K562 (cell line): ENCODE measurements around the gene TOMM70. TPM values are rescaled to one million over a fixed set of nuclear protein-coding genes. Genes with fewer than 3 reads are reported as not detected.
A peak's percentile ranks its signal among the peaks of the same experiment; 100 is the strongest.

Experiments
- CTBP1 ChIP-seq: fragments of 450-650 bp; IDR thresholded peaks from 2 replicates; pipeline ENCODE4 v1.6.1; 2016; ENCODE audit warnings: borderline replicate concordance
- DLX4 ChIP-seq: fragments of 250-450 bp; sonication (Bioruptor Pico); IDR thresholded peaks from 2 replicates; pipeline ENCODE4 v1.6.1; 2021; ENCODE audit warnings: mild to moderate bottlenecking
- E2F6 ChIP-seq, 2 experiments: IDR thresholded peaks; 2 replicates each; pipeline ENCODE4 v1.6.1; 2011; ENCODE audit warnings: borderline replicate concordance in 1 of 2, control low read depth in 1 of 2, low read depth in 1 of 2, low read length in 1 of 2, mild to moderate bottlenecking in 1 of 2, mixed read lengths in 1 of 2, moderate library complexity in 1 of 2; ENCODE audit not compliant: insufficient read depth in 1 of 2, insufficient read length in 1 of 2, poor library complexity in 1 of 2, severe bottlenecking in 1 of 2; ENCODE audit errors: extremely low read depth in 1 of 2
- ELK1 ChIP-seq: sonication (generic); formaldehyde crosslinking; IDR thresholded peaks from 2 replicates; pipeline ENCODE4 v1.8.1; 2022; ENCODE audit warnings: missing genetic modification reagents
- ETS1 ChIP-seq: conservative IDR thresholded peaks from 2 replicates; pipeline ENCODE4 v1.6.1; 2011; ENCODE audit warnings: low read depth, mild to moderate bottlenecking, low read length; ENCODE audit not compliant: control insufficient read depth
- FOXM1 ChIP-seq, 2 experiments: fragments of 450-650 bp in 1 of 2; sonication (generic) in 1 of 2; formaldehyde crosslinking in 1 of 2; IDR thresholded peaks; 2 replicates each; pipeline versions ENCODE4 v1.6.1 to v1.9.0; 2017 to 2022; ENCODE audit warnings: low read depth in 2 of 2, mild to moderate bottlenecking in 2 of 2, missing genetic modification reagents in 1 of 2, moderate library complexity in 1 of 2
- FOXP1 ChIP-seq: sonication (generic); formaldehyde crosslinking; IDR thresholded peaks from 2 replicates; pipeline ENCODE4 v1.8.0; 2022; ENCODE audit warnings: mild to moderate bottlenecking, missing genetic modification reagents
- ILF3 ChIP-seq: fragments of 450-650 bp; IDR thresholded peaks from 2 replicates; pipeline ENCODE4 v1.6.1; 2018; ENCODE audit warnings: antibody characterized with exemption, mild to moderate bottlenecking, moderate library complexity, borderline replicate concordance
- MXI1 ChIP-seq: IDR thresholded peaks from 2 replicates; pipeline ENCODE4 v1.6.1; 2011; ENCODE audit warnings: low read depth, mild to moderate bottlenecking, improper control_type of control experiment, low read length
- NCOR1 ChIP-seq: fragments of 450-650 bp; IDR thresholded peaks from 2 replicates; pipeline ENCODE4 v1.6.1; 2016; ENCODE audit warnings: mild to moderate bottlenecking, moderate library complexity
- NONO ChIP-seq, 2 experiments: fragments of 200-400 bp in 1 of 2; fragments of 450-650 bp in 1 of 2; formaldehyde crosslinking in 1 of 2; IDR thresholded peaks; 2 replicates each; pipeline ENCODE4 v1.6.1; 2017; ENCODE audit warnings: low read depth in 2 of 2, mild to moderate bottlenecking in 2 of 2, moderate library complexity in 2 of 2, low read length in 1 of 2
- NR2C2 ChIP-seq, 2 experiments: fragments of 200-800 bp in 1 of 2; sonication (Bioruptor generic) in 1 of 2; sonication (generic) in 1 of 2; formaldehyde crosslinking in 1 of 2; IDR thresholded peaks; 2 replicates each; pipeline versions ENCODE4 v1.6.1 to v1.8.0; 2016 to 2022; ENCODE audit warnings: mild to moderate bottlenecking in 1 of 2, missing compliant biosample characterization in 1 of 2, missing genetic modification characterization in 1 of 2, missing genetic modification reagents in 1 of 2
- RBM14 ChIP-seq: fragments of 200-400 bp; formaldehyde crosslinking; IDR thresholded peaks from 2 replicates; pipeline ENCODE4 v1.6.1; 2018; ENCODE audit warnings: low read depth, mild to moderate bottlenecking, low read length, moderate library complexity, borderline replicate concordance; ENCODE audit not compliant: insufficient read depth
- TFAP4 ChIP-seq: sonication (generic); formaldehyde crosslinking; IDR thresholded peaks from 2 replicates; pipeline ENCODE4 v1.8.0; 2022; ENCODE audit warnings: missing genetic modification reagents, mild to moderate bottlenecking, moderate library complexity, borderline replicate concordance
- ZHX1 ChIP-seq: fragments of 150-350 bp; conservative IDR thresholded peaks from 2 replicates; pipeline ENCODE4 v1.6.1; 2014; ENCODE audit warnings: low read length
- ZNF239 ChIP-seq: fragments of 250-450 bp; sonication (Bioruptor Pico); IDR thresholded peaks from 2 replicates; pipeline ENCODE4 v1.4.0; 2020; ENCODE audit warnings: mild to moderate bottlenecking
- polyA plus RNA-seq, 8 experiments: library from polyadenylated mRNA; depleted of rRNA in 4 of 8; stranded (reverse) in 5 of 8; unstranded in 3 of 8; fragments of >200 nt; fragmentation: Nextera tagmentation in 2 of 8; fragmentation: Illumina TruSeq in 1 of 8; extraction: Ambion mirVana in 2 of 8; extraction: Trizol in 1 of 8; gene quantifications; 2 replicates each; pipeline versions ENCODE4 v1.2.1 to v1.2.3, GENCODE V29; 2011 to 2014; ENCODE audit warnings: inconsistent platforms in 1 of 8, missing spikeins in 1 of 8
- total RNA-seq, 7 experiments: library from RNA; depleted of rRNA in 6 of 7; stranded (reverse); fragments of >200 nt in 6 of 7; fragmentation: Illumina TruSeq in 2 of 7; extraction: Trizol in 2 of 7; gene quantifications; 2 replicates each; pipeline versions ENCODE4 v1.2.1 to v1.2.3, GENCODE V29; 2011 to 2021; ENCODE audit warnings: low replicate concordance in 1 of 7

TOMM70 gene
- total and polyA plus RNA-seq, 9 of the 15 experiments (the other 6 are each of a cell fraction or from before 2014, with no cell fraction given): 17.5 to 75.6 (median 54.9) TPM

GRCh38 chr3:100334488-100335351, 66.2 kb downstream of the TOMM70 start, which contains the start of gene NIT2 (continued):
- TF ChIP-seq ZHX1 (no peak), ETS1 (peak; percentile 65; the same call in 1 of the 2 replicates), NCOR1 (no peak), ILF3 (no peak), RBM14 (no peak), ZNF239 (CRISPR knock-in tag) (no peak), FOXP1 (CRISPR knock-in tag) (no peak), NONO (IDR thresholded peaks at IDR 0.05; ENCODE audit: low read depth in 2 of 2, low read length in 1 of 2) (peak in 1 of 2 experiments; percentile 82; a peak in 3 of 4 replicates), ELK1 (no peak), CTBP1 (peak; percentile 46; the same call in 1 of the 2 replicates), NR2C2 (CRISPR knock-in tag; IDR thresholded peaks at IDR 0.05) (no peak), NR2C2 (tag; IDR thresholded peaks at IDR 0.05) (peak; percentile 75), MXI1 (no peak), DLX4 (CRISPR knock-in tag) (no peak), FOXM1 (IDR thresholded peaks at IDR 0.05; ENCODE audit: low read depth) (no peak), FOXM1 (CRISPR knock-in tag; IDR thresholded peaks at IDR 0.05; ENCODE audit: low read depth) (no peak), TFAP4 (no peak), E2F6 (IDR thresholded peaks at IDR 0.05; ENCODE audit: borderline replicate concordance in 1 of 2, extremely low read depth in 1 of 2, insufficient read depth in 1 of 2, insufficient read length in 1 of 2, low read depth in 1 of 2, low read length in 1 of 2, poor library complexity in 1 of 2, severe bottlenecking in 1 of 2) (peak; percentile 46 to 64)
